Measurements from ENCODE around the gene NUBP2.

The NUBP2 gene

DNA sequence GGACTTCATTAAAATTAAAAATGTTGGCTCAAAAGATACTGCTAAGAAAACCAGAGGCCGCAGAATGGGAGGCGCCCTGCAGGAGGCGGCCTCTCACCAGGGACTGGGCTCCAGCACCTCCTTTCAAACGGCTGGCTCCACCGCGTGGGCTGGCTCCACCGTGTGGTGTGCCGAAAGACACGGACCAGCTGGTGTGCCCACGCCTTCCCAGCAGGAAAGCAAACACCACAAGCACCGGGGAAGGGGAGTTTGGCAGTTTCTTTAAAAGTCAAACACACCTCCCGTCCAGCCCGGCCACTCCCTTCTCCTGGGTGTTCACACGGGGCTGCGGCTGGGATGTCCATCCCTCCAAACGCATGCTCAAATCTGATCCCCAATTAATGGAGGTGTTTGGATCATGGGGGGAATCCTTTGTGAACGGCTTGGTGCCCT is 30.0 kb downstream of the NUBP2 start:
- no peak for DNase-seq

DNA sequence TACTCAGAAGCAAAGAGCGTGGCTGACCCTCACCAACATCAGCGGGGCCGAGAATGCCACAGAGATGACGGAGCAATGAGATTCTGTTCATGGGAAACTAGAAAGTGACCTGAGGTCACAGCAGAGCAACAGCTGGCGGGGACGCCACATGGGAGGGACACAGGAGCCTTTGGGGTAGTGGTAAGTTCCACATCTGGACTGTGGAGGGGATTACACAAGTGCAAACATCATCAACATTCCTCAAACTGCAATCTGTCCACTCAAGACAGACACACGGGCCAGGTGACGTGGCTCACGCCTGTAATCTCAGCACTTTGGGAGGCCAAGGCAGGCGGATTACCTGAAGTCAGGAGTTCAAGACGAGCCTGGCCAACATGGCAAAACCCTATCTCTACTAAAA is 32.7 kb downstream of the NUBP2 start:
- DNase-seq = no peak

- no peak for DNase-seq
Measured at GRCh38 chr16:1816396-1817275, 33.9 kb downstream of the NUBP2 start.

- DNase-seq = no peak
Measured at GRCh38 chr16:1817276-1817589, 34.5 kb downstream of the NUBP2 start.

DNA sequence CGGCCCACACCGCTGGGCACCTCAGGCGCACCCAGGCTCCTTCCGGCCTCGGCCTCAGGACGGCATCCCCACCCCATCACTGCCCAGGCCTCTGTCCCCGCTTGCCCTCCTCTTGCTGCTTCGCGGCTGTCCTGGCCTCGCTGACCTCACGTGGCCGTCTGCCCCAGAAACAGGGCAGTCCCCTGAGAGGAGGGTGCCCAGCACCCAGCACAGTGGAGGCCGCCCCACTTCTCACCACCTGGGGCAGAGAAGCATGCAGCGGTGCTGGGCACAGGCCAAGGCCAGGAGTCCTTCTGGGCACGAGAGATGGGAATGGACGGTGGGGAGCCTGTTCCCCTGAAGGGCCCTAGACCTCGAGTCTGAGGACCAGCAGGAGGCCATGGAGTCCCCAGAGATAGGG is 35.0 kb downstream of the NUBP2 start:
- no peak for DNase-seq

DNA sequence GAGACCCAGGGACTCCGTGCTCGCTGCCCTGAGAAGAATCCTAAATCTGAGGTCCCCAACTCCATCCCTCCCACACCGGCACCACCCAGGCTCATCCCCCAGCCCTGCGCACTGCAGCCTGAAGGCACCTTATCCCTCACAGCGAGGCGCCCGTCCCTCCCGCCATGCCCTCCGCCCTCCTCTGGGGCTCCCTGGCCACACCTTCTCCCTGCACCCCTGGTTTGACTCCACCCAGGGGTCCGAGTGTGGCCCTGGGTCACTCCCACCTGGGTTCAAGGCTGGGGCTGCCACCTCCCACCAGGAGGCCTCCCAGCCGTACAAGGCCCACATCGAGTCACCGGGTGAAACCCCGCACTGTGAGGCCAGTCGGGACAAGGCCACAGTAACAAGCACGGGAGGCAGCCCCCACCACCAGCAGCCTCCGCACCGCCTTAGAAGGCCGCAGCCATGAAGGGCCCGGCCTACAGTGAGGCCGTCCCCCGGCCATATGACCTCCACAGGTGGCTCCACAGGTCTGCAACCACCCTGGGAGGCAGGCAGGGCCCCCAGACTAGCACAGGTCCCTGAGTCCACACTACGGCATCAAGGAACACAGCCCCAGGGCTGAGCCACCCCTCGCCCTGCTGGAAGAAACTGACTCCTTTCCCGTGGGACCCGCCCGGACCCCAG is 35.6 kb downstream of the NUBP2 start:
- no peak for DNase-seq

DNA sequence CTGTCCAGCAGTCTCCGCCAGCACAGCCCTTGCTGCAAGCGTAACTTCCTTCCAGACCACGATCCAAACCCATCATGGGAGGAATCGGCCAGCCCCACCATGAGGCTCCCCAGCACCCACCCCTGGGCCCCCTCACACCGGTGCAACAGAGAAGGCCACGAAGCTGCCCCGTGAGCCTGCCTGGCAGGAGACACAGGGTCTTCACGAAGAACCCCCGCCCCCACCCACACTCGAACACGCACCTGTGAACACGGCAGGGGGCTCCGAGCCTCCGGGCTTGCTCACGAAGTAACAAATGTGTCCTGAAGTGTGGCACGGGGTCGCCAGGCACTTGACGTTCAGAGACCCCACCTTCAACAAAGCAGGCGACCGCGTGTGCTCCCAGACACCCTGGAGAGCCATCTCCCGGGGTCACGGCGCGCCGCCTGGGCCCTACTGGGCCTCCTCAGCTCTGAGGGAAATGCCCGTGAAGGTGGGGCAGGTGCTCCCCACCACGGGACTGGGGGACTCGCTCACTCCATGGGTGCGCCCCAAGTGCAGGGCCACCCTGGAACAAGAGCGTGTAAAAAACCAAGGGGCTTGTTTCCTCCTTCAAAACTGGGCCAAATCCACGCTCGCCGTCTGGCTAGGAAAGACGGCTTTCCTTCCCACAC is 36.2 kb downstream of the NUBP2 start:
- DNase-seq = no peak

GRCh38 chr16:1819611-1820010 is 36.9 kb downstream of the NUBP2 start:
- DNase-seq = no peak

GRCh38 chr16:1820096-1820945 is 37.6 kb downstream of the NUBP2 start:
- DNase-seq = no peak

- no peak for DNase-seq
Measured at GRCh38 chr16:1820946-1821290, 38.2 kb downstream of the NUBP2 start.

- no peak for DNase-seq
Measured at GRCh38 chr16:1821861-1822611, 39.3 kb downstream of the NUBP2 start.

DNA sequence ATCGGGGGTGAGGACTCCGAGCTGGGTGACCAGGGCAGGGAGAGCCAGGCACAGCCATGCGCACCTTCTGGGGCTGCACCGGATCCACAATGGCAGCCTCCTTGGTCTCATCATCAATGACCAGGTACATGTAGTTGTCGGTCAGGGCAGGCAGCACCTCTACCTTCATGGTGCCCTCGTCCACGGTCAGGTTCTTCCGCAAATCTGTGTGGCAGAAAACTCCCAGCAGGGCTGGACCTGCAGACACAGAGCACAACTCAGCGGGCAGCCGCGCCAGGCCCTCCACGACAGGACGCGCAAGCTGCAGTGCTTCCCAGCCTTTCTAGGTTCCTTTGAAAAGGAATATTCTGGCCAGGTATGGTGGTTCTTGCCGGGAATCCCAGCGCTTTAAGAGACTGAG is 40.0 kb downstream of the NUBP2 start:
- DNase-seq = no peak

DNA sequence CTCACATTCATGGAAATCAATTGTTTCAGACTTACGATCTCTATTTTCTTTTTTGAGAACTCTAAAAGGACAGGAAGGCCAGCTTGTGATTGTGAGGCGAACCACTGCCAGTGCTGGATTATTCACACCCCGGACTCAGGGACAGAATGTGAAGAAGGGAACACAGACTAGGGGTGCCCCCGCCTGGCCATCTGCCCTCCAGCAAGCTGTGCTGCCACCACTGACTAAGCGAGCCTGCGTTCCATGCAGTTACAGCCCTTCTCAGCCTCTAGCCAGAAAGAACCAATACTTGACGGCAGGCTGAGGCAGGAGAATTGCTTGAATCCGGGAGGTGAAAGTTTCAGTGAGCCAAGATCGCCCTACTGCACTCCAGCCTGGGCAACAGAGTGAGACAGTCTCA is 41.1 kb downstream of the NUBP2 start:
- peak; percentile 86 to 87 for DNase-seq

GRCh38 chr16:1825381-1825863 is 42.7 kb downstream of the NUBP2 start:
- no peak for DNase-seq

DNA sequence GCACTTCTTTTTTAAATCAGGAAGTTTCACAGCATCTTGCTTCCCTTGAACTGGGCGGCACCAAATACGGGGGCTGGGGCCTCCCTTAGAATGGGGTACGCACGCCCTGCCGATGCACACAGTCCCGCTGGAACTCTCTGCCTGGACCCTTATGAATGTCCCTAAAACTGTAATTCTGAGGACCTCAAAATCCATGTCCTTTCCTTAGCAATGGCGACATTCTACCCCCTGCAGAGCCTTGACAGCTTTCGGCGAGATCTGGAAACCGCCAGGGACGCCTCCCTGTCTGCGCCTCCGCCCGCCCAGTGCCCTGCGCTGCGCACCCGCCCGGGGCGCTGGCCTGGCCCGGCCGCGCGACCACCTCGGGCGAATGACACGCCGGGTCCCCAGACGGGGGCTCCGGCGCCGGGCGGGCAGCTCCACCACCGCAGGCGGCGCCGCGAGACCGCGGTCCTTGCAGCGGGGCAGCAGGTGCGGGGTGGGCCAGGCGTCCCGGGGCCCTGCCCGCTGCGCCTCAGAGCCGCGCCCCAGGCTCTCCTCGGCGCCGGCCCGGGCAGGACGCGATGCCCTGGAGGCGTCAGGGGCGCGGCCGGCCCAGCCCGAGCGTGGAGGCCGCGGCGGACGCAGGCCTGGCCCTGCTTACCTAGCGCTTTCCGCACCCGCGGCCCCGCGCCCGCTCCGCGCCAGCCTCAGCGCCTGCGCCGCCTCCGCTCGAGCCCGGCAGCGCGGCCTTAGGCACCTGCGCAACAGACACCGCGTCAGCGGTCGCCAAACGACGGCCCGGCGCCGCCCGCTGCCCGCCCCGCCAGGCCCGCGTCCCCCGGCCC is 43.3 kb downstream of the NUBP2 start:
- peak; percentile 33 to 43 for DNase-seq

GRCh38 chr16:1826691-1827573 is 44.2 kb downstream of the NUBP2 start, which contains the start of the genes FAHD1 and HAGH:
Gene FAHD1, plus strand, starts transcription at chr16:1827206. Its CDS starts 33 bp downstream, at chr16:1827239.
Gene HAGH, minus strand, starts transcription at chr16:1826825. Its CDS starts 38 bp downstream, at chr16:1826787.
- DNase-seq = peak; percentile 66 to 82

DNA sequence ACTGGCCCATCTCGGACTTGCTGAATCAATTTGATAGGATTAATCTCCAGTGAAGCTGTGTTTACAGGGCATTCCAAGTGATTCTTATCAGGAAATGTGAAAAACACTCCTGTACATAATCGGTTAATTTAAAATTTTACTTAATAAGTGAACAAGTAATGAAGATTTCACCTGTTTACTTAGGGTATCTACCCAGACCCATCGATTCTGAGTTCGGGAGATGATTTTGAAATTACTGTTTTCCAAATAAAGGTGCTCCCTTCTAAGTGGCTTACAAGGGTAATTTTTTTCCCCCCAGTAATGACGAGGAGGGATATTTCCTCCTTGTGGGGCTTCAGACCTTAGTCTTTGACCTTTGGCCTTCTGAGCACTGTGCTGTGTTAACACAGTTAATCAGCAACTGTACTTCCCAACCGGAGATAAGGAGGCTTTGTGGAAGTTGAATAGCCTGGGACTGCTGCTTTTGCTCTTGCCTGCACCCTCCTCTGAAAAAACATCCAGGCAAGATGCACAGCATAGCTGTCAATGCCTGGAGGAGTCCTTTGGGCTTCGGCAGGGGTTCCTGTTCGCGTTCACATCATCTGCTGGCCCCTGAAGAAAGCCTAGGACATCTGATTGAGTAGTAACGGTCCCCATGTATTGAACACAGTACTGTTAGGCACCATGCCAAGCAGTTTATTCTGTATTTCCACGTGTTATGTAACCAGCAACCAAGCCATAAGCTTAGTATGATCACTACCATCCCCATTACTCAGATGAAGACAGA is 46.1 kb downstream of the NUBP2 start:
- no peak for DNase-seq

DNA sequence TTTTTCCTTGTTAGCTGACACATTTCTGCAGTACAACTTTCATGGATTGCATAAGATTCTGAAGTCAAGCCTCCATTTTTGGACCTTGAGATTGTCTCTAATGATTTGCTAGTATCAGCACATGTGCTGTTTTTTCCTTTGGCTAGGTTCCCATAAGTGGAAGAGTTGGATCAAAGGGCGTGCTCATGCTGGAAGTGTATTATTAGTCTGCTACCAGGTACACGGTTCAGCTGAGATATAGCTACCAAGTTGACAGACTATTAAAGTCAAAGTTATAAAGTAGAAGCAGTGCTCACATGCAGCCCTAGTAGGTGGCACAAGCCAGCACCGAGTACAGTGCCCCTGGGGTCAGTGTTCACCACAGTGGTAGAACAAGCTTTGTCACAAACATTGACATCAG is 47.5 kb downstream of the NUBP2 start:
- peak in 1 of 2 experiments; percentile 3 for DNase-seq

Measured in AML-193 (cell line).